Stimulated activated naive CD8-positive, alpha-beta T cell treated with anti-CD3 and anti-CD28 coated beads, Interleukin-15, Interleukin-2, amounts not matched to agents 100 ng/mL and 50 ng/mL, for 24 hours (primary cell): ENCODE data around the gene GNAO1.

ENCODE experiments used
- H3K27ac Mint-ChIP-seq: one replicate; pipeline ENCODE4 v1.8.0; 2021; ENCODE audit warnings: mild to moderate bottlenecking, mixed read lengths
- H3K27me3 Mint-ChIP-seq: one replicate; pipeline ENCODE4 v1.8.0; 2021; ENCODE audit warnings: mixed read lengths
- H3K36me3 Mint-ChIP-seq: one replicate; pipeline ENCODE4 v1.8.0; 2021; ENCODE audit warnings: low read depth, mixed read lengths
- H3K4me1 Mint-ChIP-seq: one replicate; pipeline ENCODE4 v1.8.0; 2021; ENCODE audit warnings: low read depth, mixed read lengths
- H3K4me3 Mint-ChIP-seq: one replicate; pipeline ENCODE4 v1.8.0; 2021; ENCODE audit warnings: mild to moderate bottlenecking, mixed read lengths
- H3K9me3 Mint-ChIP-seq: one replicate; pipeline ENCODE4 v1.8.0; 2021; ENCODE audit warnings: mixed read lengths

Gene GNAO1

DNA sequence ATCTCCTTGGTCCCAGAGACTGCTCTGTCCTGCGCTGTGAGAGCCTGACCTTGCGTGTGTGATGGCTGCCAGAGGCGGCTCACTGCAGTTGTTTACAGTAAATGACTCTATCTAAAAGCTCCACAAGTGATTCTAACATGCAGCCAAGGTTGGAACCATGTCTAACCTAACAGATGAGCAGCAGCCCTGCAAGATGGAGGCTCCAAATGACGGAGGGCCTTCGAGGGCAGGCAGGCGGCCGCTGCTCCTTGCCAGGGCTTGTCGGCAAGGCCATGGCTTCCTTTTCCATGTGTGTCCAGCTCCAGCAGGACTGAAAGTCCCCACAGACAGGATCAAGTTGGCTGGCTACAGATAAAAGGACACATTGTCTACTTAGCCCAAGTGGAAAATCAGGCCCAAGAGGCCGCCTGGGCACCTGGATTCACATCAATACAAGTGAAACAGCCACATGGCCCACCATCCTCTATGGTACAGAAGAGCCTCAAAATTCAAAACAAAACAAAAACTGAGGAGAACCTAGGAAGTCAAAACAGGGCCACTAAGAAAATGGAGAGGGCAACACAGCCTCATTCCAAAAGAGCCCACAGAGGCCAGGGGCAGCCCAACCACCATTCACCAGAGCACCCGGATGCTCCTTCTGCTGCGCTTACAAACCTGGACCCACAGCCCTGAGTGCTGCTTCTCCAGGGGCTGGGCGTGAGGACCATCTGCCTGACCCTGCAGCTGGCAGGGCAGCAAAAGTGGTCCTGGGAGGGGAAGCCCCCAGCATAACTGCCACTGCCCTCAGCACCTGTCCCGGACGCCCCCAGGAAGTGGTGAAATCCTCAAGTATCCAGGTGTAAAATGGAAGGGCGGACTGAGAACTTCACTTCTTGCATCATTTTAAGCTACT lies 169.1 kb downstream of the GNAO1 start:
- Mint-ChIP-seq H3K4me1 (peaks cover 42% of the 10 kb centered on the region), H3K27ac (no peak overlapping the region), H3K27me3 (no peaks in the 10 kb centered on the region), H3K36me3 (peaks cover 15% of the 10 kb centered on the region), H3K4me3 (no peak overlapping the region), H3K9me3 (no peaks in the 10 kb centered on the region)

DNA sequence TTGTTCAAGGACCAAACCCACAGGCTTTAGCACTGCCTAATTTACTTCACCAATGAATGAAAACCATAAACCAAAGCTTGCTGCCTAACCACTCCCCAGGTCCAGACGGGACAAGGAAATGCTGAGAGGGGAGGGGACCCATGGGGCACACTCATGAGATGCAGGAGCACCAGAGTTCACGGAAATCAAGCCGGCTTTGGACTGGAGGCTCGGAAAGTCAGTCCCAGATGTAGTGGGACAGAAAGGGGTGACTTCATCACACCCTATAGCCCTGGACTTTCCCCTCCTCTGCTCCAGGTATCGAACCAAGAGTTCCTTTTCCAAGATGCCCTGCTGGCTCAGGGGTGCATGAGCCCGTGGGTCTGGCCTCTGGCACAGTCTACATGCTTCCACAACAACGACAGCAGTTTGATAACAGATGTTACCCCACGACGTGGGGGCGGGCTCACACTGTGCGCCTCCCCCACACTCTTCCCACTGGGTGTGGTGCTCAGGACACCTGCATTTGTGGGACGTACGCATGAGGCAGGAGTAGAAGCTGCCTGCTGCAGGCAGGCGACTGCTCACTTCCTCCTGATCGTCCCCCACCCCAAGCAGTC lies 170.9 kb downstream of the GNAO1 start:
- H3K4me3 Mint-ChIP-seq: no peak overlapping the region
- H3K27me3 Mint-ChIP-seq: no peaks in the 10 kb centered on the region
- H3K9me3 Mint-ChIP-seq: no peaks in the 10 kb centered on the region
- H3K27ac Mint-ChIP-seq: no peak overlapping the region
- H3K4me1 Mint-ChIP-seq: peaks cover 28% of the 10 kb centered on the region
- peaks cover 22% of the 10 kb centered on the region for H3K36me3 Mint-ChIP-seq

DNA sequence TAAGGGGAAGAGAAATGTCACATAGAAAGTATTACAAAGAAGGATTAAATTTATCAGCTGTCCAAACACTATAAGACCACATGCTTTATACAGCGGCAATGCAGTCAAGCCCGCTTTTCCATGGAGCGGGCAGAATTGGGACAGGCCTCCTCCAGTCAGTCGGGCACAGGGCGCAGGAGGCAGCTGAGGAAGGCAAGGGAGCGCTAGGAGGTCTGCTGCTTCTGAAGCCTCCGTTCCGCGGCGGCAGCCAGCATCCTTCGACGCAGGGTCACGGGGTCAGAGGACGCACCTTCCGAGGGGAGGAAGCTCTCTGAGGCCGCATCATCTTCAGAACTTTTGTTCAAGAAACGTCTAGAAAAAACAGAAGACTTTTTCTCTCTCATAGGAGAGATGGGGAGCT lies 171.4 kb downstream of the GNAO1 start:
- Mint-ChIP-seq H3K4me3 (no peak overlapping the region), H3K4me1 (peaks cover 23% of the 10 kb centered on the region), H3K27me3 (no peaks in the 10 kb centered on the region), H3K9me3 (no peaks in the 10 kb centered on the region), H3K27ac (no peak overlapping the region), H3K36me3 (peaks cover 25% of the 10 kb centered on the region)

DNA sequence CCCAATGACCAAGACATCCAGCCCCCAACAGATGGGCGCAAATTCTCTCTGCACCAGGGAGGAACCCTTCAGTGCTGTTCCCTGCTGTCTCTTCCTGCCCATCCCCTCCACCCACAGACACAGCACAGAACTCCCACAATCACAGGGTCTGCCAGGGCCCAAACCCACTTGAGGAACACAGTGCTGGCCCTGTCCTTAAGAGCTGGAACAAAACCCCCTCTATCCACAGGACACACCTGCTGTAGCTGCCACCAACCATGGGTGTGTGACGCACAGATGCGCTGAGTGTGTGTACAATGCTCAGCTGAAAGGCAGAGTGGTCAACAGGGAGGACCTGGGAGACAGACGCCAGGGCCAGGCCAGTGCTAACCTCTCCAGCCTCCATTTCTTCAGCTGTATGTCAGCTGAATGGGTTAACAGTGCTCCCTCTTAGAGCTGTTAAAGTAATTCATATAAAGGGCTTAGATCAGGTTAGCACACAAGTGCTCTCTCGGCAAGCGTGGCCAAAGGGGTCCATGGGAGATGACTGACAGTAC lies 172.0 kb downstream of the GNAO1 start:
- no peaks in the 10 kb centered on the region for H3K9me3 Mint-ChIP-seq
- no peaks in the 10 kb centered on the region for H3K27me3 Mint-ChIP-seq
- H3K27ac Mint-ChIP-seq: no peak overlapping the region
- peaks cover 17% of the 10 kb centered on the region for H3K4me1 Mint-ChIP-seq
- H3K36me3 Mint-ChIP-seq: peaks cover 25% of the 10 kb centered on the region
- H3K4me3 Mint-ChIP-seq: no peak overlapping the region

DNA sequence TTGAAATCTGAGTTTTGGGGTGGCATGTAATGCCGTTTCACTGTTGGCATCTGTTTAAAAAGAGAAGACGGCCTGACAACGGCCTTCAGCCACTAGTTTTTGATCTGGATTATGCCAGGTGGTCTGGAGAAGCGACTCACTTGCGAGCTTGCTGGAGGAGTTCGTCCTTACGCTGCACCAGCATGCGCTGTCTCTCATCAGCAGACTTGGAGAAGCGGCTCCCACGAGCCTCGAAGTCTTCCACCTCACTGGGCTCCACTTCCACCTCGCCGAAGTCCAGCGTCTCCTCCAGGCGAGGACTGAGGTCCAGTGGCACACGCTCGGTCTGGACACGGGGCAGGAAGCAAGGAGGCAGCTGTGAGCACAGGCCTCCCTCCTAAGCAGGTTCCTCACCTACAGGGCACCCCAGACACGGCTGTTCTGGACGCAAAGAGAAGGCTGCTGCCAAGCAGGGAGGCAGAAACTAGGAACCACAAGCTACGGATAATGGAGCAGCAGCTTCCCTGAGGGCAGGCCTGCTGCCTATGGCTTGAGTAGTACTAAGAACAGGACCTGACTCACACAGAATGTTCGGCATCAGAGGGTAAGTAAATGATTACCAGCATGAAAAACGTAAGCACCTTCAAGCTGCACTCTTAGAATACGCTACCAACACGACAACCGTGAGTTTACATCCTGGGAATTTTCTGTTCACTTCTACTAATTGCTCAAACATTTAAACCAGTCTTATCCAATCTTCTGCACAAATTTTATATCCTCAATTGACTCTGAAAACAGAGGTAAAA lies 172.7 kb downstream of the GNAO1 start:
- Mint-ChIP-seq H3K36me3 (peaks cover 32% of the 10 kb centered on the region), H3K27ac (no peak overlapping the region), H3K4me3 (no peak overlapping the region), H3K27me3 (no peaks in the 10 kb centered on the region), H3K4me1 (peaks cover 12% of the 10 kb centered on the region), H3K9me3 (no peaks in the 10 kb centered on the region)

DNA sequence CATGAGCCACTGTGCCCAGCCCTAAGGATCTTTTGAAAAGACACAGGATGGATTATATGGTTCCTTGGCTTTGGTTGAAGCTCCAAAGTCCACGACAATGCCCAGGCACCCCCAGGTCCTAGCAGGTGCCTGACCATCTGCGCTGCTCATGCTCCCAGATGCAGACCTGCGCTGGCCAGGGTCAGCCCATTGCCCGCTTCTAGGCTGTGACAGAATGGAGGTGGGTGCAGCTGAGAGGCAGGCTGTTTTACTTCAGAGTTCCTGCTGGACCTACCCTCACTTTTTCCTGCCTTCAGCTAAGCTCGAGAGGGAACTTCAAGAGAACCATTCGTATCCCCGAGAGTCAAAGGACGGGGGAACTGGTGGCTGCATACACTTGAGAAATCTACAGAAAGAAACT lies 173.6 kb downstream of the GNAO1 start:
- Mint-ChIP-seq H3K4me3 (no peak overlapping the region), H3K36me3 (peaks cover 32% of the 10 kb centered on the region), H3K4me1 (peaks cover 3% of the 10 kb centered on the region), H3K9me3 (no peaks in the 10 kb centered on the region), H3K27ac (no peak overlapping the region), H3K27me3 (no peaks in the 10 kb centered on the region)

DNA sequence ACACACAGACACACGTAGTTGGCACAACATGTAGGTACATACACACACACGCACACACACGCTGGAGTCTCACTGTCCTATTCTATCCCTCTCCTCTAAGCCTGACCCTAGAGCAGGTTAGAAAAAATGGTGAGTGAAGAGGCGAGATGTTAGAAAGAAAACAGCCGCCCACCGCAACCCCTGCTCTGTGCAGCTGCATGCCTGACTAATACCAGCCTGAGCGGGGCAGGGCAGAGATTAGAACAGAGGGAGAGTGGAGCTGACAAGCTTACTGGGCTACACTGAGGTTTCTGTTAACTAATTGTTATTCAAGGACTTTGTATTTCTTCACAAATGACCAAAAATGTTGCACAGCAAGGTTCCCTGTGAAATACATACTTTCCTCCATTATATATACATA lies 174.3 kb downstream of the GNAO1 start:
- Mint-ChIP-seq H3K27ac (no peak overlapping the region), H3K9me3 (no peaks in the 10 kb centered on the region), H3K27me3 (no peaks in the 10 kb centered on the region), H3K4me1 (no peaks in the 10 kb centered on the region), H3K36me3 (peaks cover 32% of the 10 kb centered on the region), H3K4me3 (no peak overlapping the region)

DNA sequence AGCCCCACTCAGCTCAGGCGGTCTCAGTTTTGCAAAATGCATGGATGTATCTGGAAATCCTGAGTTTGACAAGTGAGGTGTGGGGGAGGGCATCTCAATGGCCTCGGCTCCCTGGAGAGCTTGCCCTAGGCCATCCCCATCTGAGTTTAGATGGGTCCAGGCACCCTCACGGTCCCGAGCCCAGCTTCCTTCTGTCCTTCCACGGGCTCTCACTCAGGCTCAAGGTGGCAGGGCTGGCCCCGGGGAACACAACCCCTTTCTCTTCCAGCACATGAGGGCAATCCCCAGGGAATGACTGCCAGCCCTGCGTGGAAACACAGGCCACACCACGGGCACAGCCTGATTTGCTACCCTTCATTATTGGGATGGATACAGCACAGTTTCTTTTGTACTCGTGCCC lies 175.7 kb downstream of the GNAO1 start:
- Mint-ChIP-seq H3K27me3 (no peaks in the 10 kb centered on the region), H3K4me3 (no peak overlapping the region), H3K27ac (no peak overlapping the region), H3K9me3 (no peaks in the 10 kb centered on the region), H3K36me3 (peaks cover 23% of the 10 kb centered on the region), H3K4me1 (peaks cover 4% of the 10 kb centered on the region)

DNA sequence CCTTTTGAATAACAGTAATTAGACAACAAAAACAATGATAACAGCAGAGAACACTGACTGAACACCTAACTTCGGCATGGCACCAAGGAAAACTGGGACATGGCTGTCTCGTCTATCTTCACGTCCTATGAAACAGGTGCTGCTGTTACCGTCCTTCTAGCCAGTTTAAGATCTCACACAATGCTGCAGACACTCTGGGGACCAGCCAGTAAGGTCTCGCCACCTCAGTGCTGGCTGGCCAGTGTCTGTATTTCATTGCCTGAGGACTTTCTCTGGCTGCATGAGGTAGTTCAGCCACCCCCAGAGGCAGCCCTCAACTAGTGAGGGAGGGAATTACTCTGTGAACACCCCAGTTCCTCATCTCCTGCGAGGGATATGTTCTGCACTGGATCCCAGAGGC lies 176.5 kb downstream of the GNAO1 start:
- peaks cover 11% of the 10 kb centered on the region for H3K4me1 Mint-ChIP-seq
- H3K27me3 Mint-ChIP-seq: no peaks in the 10 kb centered on the region
- H3K4me3 Mint-ChIP-seq: no peak overlapping the region
- no peak overlapping the region for H3K27ac Mint-ChIP-seq
- no peaks in the 10 kb centered on the region for H3K9me3 Mint-ChIP-seq
- H3K36me3 Mint-ChIP-seq: peaks cover 18% of the 10 kb centered on the region

DNA sequence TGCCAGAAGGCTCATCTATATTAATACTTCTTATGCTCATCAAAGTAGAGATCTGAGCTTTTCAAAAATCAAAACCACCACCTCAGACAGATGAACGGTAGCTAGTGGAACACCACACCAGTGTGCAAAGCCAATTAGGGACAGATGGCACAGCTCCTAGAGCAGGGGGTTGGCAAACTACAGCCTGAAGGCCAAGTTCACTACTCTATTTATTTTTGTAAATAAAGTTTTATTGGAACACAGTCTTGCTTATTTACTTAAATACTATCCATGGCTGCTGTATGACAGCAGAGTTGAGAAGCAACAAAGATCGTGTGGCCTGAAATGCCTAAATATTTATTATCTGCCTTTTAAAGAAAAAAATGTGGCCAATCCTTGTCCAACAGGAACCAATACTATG lies 177.3 kb downstream of the GNAO1 start:
- no peaks in the 10 kb centered on the region for H3K9me3 Mint-ChIP-seq
- peaks cover 22% of the 10 kb centered on the region for H3K36me3 Mint-ChIP-seq
- H3K4me1 Mint-ChIP-seq: peaks cover 18% of the 10 kb centered on the region
- no peak overlapping the region for H3K4me3 Mint-ChIP-seq
- H3K27ac Mint-ChIP-seq: no peak overlapping the region
- H3K27me3 Mint-ChIP-seq: no peaks in the 10 kb centered on the region

DNA sequence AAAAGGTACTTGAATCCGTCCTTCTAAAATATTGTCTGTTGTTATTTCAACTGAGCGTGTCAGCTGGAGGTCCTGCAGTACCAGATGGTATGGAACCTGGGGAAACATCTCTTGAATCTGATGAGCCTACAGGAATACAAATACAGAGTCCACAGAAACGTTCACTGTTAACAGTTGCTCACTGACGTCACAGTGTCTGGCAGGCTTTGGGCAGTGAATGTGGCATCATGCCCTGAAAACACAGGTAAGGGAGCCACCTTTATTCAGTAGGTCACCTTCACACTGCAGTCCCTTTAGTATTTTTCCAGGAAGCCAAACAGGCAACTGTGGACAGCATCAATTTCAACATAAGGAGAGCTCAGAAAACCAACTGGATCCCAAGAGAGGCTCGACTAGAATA lies 177.9 kb downstream of the GNAO1 start:
- Mint-ChIP-seq H3K27ac (no peak overlapping the region), H3K4me3 (no peak overlapping the region)

DNA sequence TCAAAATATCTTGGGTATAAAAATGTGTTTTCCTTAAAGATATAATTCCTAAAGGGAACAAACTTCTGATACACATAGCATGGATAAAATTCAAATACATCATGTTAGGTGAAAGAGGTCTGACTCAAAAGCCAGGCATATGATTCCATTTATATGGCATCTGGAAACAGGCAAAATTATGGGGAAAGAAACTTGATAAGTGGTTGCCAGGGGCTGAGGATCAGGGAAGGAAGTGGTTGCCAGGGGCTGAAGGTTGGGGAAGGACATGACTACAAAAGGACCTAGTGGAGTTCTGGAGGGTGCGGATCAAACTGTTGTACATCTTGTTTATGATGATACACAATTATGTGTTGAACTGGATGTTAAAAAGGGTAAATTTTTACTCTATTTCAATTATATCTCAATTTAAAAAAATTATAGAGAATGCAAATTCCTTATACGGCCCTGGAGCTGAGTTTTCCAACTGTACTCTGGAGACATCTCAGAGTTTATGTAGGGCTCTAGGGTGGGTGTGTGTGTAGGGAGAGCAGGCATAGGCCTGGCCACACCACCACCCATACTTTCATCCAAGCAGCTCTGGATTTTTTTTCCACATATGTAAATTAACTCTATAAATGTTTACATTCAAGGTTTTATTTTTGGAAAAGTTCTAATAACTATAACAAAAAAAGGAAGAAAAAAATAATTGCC lies 179.0 kb downstream of the GNAO1 start:
- H3K4me3 Mint-ChIP-seq: no peak overlapping the region
- H3K4me1 Mint-ChIP-seq: peaks cover 18% of the 10 kb centered on the region
- no peak overlapping the region for H3K27ac Mint-ChIP-seq
- no peaks in the 10 kb centered on the region for H3K9me3 Mint-ChIP-seq
- H3K36me3 Mint-ChIP-seq: peaks cover 35% of the 10 kb centered on the region
- no peaks in the 10 kb centered on the region for H3K27me3 Mint-ChIP-seq

More for the DNA sequence above, 177.9 kb downstream of the GNAO1 start:
- Mint-ChIP-seq H3K4me1 (peaks cover 18% of the 10 kb centered on the region), H3K36me3 (peaks cover 27% of the 10 kb centered on the region), H3K9me3 (no peaks in the 10 kb centered on the region), H3K27me3 (no peaks in the 10 kb centered on the region)

DNA sequence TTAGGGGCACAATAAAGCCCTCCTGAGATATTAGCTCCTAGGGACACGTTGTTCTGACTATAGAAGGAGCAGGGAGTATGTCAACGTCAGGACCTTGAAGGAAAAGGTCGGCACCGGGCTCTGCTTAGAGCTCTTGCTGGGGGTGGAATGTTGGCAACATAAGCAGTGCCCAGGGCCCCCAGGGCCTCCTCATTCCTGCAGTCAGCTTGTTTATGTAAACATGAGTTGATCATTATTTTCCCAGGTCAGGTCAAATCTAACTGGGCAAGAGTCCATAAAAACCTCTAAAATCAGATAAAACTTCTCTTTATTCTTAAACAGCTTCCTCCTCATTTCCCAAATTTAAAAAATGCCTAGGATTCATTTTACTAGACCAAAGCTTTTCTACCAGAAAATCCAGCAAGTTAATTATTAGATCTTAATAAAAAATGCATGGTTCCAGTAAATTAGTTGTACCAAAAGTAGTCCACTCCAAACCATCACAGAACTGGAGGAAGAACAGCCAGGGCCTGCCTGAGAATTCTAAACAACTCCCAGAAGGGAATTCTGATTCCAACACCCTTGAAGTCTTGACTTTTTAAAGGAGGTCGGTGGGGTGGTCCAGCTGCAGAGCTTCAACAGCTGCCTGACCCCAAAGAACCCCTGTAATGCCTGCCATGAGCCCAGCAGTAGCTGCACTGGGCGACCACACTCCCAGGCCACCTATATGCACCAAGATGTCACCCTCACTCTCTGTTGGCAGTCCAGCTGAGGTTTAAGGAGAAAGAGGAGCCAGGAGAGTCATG lies 179.8 kb downstream of the GNAO1 start:
- H3K4me3 Mint-ChIP-seq: no peak overlapping the region
- no peak overlapping the region for H3K27ac Mint-ChIP-seq
- H3K9me3 Mint-ChIP-seq: no peaks in the 10 kb centered on the region
- no peaks in the 10 kb centered on the region for H3K27me3 Mint-ChIP-seq
- peaks cover 18% of the 10 kb centered on the region for H3K4me1 Mint-ChIP-seq
- peaks cover 38% of the 10 kb centered on the region for H3K36me3 Mint-ChIP-seq

DNA sequence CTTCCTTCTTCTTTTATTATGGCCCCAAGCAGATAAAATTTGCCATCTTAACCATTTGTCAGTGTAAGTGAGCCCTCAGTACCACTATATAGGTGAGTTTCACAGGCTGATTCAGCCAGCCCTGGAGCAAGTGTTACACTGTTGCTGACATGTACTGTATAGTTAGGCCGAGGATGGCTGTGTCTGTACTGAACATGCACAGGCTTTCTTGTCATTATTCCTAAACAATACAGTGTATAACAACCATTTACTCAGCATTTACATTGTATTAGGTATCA lies 180.3 kb downstream of the GNAO1 start:
- Mint-ChIP-seq H3K4me3 (no peak overlapping the region), H3K4me1 (peaks cover 18% of the 10 kb centered on the region), H3K27me3 (no peaks in the 10 kb centered on the region), H3K36me3 (peaks cover 36% of the 10 kb centered on the region), H3K9me3 (no peaks in the 10 kb centered on the region), H3K27ac (no peak overlapping the region)
